ENCODE results near the gene NEURL4.
"Not testable (repeated sequence)": the region's sequence is repeated elsewhere in the genome, so short reads cannot be mapped to it uniquely, and the experiment has no call there.

The NEURL4 gene

DNA sequence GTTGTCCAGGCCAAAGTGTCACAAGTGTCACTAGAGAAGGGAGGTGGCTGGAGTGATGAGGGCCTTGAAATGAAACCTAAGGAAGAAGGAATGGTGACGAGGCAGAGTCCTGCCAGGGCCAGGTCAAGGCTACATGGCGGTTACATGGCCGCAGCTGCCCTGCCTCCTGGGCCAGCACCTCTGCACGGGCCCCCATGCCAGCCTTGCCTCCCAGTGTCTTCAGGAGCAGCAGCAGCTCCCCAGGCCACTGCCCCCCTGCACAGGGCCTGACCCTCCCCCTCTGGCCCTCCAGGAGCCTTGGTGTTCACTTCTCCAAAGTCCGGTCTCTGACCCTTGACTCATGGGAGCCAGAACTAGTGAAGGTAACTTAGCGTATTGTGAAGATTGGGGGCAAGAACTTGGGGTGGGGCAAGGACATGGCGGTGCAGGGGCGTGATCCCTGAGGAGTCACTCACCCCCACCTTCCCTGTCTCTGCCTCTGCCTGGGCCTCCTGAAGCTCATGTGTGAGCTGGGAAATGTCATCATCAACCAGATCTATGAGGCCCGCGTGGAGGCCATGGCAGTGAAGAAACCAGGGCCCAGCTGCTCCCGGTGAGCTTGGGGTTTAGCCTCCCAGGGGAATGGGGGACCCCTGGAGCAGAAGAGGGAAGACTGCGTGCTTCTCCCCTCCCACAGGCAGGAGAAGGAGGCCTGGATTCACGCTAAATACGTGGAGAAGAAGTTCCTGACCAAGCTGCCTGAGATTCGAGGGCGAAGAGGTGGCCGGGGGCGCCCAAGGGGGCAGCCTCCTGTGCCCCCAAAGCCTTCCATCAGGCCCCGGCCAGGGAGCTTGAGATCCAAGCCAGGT lies 18.7 kb upstream of the NEURL4 start:
- DNase-seq = no peak

DNA sequence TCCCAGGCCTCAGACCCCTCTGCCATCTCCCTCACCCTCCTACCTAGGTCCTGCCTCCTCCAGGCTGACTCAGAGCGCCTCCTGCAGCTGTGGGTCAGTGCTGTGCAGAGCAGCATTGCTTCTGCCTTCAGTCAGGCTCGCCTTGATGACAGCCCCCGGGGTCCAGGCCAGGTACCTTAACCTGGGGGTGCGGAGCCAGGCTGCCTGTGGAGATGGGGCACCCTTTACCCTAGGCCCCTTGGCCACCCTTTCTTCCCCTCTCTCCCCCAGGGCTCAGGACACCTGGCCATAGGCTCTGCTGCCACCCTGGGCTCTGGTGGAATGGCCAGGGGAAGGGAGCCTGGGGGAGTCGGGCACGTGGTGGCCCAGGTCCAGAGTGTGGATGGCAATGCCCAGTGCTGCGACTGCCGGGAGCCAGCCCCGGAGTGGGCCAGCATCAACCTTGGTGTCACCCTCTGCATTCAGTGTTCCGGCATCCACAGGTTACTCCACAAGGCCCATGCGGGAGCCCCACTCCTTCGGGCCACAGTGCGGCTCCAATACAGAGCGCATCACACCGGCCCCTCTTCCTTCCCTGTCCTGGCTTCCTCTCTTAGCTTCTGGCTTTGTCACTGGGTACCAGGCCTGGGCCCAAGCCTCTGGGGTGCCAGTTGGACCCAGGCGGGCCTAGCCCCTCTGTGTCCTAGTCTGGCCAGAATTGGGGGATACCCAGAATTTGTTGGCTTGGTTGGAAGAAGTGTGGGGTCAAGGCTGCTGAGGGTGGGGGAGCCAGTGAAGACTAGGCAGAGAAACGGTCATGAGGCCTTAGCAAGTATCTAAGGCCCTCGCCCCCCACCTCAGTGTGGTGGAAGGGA lies 17.9 kb upstream of the NEURL4 start:
- DNase-seq = no peak

DNA sequence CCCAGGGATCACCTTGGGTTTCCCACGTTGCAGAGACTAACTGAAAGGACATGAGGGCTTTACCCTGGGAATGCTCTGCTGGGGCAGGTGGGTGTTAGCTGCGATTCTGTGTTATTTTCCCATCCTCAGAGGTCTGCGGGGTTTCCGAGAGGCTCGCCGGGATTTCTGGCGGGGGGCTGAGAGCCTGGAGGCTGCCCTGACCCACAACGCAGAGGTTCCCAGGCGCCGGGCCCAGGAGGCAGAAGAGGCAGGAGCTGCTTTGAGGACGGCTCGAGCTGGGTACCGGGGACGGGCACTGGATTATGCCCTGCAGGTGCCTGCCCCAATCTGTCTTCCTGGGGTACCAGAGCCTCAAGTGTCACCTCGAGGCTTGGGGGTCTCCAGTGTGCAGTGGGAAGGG lies 14.1 kb upstream of the NEURL4 start:
- DNase-seq = no peak

DNA sequence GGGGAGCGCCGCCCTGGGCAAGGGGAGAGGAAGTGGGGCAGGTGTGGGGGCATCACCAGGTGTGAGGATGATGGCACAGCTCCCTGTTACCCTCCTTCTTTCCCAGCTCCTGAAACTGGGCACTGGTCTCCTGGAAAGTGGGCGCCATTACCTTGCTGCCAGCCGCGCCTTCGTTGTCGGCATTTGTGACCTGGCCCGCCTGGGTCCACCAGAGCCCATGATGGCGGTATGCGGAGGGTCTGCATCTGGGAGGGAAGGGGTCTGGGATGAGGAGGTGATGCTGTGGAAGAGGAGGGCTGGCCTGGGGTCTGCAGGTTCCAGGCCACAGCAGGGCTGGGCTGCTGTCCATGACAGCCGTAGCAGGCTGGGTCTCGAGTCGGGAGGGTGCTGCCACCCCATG lies 12.7 kb upstream of the NEURL4 start:
- no peak for DNase-seq

DNA sequence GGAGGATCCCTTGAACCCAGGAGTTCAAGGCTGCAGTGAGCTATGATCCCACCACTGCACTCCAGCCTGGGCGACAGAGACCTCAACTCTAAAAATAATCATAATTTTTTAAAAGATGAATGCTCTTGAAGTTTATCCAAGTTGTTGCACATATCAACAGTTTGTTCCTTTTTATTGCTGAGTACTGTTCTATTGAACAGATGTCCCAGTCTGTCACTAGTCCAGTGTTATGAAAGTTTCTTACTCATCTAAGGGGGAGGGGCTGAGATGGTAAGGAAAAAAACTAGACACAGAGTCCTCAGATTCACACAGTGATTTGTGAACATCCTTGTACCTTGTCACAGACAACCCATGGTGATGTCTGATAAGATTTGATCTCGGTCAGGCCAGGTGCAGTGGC lies 11.0 kb upstream of the NEURL4 start:
- DNase-seq = no peak

DNA sequence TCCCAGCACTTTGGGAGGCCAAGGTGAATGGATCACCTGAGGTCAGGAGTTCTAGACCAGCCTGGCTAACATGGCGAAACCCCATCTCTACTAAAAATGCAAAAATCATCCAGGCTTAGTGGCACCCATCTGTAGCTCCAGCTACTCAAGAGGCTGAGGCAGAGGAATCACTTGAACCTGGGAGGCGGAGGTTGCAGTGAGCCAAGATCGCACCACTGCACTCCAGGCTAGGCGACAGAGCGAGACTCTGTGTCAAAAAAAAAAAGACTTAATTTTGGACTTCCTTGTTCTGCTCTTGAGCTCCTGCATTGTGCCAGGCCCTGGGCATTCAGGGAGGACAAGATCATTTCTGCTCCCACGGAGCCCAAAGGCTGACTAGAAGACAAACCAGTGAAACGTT lies 8.5 kb upstream of the NEURL4 start:
- not testable (repeated sequence) for DNase-seq

DNA sequence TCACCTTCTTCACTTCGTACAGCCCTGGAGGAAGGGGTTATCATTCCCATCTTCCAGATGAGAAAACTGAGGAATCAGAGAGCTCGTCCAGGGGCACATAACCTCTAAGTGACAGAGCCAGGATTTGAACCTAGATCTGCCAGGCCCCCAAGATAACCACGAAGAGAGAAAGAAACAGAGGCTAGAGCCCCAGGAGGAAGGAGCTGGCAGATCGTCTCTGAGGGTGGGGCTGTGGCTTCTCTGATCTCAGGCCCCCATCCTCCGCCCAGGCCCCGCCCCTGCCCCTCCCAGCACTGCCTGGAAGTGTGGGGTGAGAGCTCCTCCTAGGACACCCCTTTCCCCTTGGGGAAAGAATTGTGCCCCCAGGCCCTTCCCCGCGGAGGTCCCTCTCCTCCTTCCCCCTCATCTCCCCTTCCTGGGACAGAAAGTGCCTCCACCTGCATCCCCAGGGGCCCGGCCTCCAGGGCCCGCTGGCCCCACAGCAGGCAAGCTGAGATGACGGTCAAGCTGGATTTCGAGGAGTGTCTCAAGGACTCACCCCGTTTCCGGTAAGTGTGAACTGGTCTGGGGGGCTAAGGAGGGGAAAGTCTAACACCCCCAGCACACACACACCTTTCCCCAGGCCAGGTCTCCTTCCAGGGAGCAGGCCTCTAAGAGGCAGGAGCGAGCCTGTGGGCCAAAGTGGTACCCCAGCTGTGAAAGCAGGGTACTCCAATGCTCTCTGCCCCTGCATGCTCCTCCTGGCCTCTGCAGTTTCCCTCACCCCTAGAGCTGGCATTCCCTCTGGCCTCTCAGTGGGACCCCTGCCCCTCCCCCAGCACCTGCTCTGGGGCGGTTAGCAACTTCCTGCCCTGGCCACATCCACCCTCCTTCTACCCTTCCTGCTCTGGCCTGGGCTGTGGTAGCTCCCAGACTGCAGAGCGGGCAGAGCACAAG lies 7.4 kb upstream of the NEURL4 start, which contains the start of gene ACAP1:
ACAP1 (plus strand) TSS at position 290 of the 936 bp plus-strand sequence; CDS start at position 496, 206 bp downstream.
- DNase-seq = peak; percentile 70 to 92 (median 78)

DNA sequence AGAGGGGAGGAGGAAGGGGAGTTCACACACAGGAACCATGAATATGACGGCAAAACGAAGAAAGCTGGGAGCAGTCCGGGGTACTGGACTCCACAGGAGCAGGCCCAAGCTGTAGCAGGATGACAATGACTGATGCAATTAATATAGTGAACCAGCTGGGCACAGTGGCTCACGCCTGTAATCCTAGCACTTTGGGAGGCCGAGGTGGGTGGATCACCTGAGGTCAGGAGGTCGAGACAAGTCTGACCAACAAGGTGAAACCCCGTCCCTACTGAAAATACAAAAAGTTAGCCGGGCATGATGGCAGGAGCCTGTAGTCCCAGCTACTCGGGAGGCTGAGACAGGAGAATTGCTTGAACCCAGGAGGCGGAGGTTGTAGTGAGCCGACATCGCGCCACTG lies 6.6 kb upstream of the NEURL4 start:
- not testable (repeated sequence) for DNase-seq

DNA sequence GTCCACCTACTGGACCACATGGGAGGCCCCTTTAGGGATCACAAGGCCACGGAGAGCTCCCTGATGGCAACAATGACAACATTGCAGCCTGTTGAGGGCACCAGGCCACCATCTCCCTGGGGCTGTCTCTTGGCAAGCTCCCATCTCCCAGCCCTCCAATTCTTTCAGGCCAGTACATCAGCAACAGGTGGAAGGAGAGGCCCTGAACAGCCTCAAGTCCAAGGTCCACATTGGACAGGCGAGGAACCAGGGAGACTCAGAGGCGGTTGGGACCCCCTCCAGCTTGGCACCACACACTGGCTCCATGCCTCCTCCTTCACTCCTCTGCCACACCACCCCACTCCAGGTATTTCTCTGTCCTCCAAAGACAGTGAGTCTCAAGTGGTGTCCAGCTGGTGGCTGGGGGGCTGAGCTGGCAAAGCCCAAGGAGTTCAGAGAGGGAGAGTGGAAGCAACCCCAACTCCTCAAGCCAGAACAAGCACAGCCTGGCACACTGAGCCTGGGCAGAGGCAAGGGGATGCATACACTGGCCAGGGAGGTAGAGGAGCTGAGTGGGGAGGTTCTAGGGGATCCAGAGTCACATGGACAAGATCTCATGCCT lies 5.9 kb upstream of the NEURL4 start:
- DNase-seq = no peak

DNA sequence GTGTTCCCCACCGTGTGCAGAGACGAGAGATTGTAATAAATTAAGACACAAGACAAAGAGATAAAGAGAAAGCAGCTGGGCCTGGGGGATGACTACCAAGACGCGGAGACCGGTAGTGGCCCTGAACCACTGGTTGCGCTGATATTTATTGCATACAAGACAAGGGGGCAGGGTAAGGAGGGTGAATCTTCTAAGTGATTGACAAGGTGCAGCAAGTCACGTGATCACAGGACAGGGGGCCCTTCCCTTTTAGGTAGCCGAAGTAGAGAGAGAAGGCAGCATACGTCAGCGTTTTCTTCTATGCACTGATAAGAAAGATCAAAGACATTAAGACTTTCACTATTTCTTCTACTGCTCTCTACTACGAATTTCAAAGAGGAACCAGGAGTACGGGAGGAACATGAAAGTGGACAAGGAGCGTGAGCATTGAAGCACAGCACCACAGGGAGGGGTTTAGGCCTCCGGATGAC lies 3.5 kb upstream of the NEURL4 start:
- DNase-seq = peak in 1 of 5 donors; percentile 46

DNA sequence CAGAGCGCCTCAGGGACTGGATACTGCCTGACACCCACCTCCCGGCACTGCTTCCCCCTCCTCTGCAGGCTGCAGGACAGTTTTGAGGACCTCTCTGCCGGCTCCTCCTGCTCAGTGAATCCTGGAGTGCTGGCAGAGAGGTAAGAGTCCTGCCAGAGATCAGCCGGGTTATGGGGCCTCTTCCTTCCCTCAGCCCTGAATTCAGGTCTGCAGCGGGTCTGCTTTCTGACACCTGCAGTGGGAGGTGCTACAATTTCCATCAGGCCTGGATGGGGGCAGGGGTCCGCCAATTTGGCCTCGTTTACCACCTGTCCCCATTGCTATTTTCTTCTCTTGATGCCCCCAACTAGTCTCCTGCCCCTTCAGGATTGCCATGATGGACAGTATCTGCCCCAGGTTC lies 3.0 kb upstream of the NEURL4 start:
- DNase-seq = no peak

DNA sequence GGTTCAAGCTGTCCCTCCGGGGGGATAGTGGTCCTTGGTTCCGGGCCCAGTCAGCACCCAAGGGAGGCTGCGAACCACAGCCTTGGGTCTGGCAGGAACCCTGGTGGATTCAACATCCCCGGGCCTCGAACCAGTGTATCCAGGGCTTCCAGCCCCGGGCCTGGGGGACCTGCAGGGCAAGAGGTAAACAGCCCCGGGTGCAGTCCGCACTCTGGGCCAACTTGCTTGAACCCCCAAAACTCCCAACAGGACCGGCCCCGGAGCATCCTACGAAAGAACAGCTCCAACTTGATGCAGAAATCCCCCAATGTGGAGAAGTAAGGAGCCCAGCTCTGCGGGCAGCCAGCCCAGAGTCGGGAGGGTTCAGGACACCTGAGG lies 1.5 kb upstream of the NEURL4 start:
- DNase-seq = no peak

DNA sequence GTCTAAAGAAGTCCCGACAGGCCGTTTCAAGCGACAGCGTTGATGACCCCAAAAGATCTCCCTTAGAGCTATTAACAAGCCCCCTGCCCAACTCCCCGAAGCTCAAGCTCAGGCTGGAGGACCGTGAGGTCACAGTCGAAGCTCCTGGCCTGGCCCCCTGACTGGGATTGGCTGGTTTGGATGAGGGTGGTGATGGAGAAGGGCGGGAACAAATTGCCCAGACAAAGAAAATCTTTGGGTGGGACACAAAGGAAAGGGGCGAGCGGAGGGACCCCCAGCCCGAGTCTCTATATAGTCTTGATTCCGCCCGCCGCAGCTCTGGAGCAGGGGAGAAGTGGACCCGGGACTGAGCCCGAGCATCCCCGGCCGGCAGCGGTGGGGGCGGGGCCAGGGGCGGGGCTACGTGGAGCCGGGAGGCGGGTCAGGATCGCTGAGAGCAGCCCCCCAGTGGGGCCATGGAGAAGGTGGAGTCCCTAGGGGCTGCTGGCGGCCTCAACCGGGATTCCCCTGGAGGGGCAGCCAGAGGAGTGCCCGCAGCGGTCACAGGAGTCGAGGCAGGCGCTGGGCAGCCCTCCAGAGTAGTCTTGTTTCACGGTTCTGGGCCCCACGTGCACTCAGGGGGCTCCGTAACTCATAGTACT lies 982 bp upstream of the NEURL4 start:
- DNase-seq = peak; percentile 60 to 85 (median 68)

DNA sequence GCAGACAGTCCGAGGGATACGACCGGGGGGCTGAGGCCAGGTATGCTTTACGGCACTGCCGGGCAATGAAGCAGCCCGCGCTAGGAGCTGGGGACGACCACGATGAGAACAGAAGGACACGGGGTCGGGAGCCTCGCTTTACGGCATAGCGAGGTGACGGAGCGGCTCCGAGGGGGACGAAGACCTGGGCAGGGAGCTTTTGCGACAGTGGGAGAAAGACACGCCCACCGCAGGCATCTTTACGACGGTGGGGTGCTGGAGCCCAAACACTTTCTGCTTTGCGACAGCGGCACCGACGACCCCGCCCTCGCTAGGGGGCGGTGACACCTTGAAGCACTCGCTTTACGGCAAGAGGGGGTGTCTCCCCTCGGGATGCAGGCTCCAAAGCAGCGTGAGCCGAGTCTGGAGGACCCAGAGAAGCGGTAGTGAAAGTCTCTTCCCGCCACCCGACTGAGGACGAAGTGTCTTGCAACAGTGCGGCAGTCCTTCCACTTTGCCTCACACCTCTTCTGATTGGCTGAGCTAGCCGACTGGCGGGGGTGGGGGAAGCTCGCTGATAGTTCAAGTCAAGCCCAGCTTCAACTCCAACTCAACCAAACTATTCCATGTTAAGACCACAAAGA lies 350 bp upstream of the NEURL4 start:
- peak; percentile 92 to 99 (median 95) for DNase-seq

DNA sequence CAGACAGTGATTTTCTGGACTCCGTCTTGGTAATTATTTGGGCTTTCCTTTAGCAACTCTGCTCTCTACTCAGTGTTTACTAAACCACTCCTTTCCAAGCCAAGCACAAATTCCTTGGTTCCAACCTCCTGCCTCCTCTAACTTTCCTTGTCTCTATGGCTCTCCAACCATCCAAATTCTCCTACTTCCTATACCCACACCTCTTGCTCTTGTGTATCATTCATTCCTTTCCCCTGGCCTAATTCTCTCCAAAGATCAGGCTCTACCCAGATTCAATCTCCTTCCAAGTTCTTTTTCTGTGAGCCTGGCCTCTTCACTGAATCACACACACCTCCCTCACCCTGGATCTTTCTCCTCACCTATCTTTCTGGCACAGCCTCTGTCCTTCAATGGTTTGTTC lies 1.1 kb downstream of the NEURL4 start:
- no peak for DNase-seq

DNA sequence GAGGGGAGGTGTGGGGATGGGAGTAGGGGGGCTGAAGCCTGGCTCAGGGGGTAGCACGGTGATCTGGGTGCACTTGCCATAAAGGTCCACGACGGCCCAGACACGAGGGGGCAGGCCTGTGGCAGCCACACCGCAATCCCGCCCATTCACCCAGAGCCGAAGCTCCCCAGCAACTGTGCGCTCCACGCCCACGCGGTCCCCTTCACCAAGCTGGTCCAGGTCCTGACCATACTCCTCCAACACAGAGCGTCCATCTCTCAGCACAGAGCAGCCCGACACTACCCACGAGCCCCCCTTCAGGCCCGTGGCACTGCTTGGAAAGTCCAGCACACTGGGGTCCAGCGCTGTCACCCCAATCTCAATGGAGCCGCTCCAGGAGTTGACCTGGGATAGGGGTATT lies 1.6 kb downstream of the NEURL4 start:
- DNase-seq = no peak

DNA sequence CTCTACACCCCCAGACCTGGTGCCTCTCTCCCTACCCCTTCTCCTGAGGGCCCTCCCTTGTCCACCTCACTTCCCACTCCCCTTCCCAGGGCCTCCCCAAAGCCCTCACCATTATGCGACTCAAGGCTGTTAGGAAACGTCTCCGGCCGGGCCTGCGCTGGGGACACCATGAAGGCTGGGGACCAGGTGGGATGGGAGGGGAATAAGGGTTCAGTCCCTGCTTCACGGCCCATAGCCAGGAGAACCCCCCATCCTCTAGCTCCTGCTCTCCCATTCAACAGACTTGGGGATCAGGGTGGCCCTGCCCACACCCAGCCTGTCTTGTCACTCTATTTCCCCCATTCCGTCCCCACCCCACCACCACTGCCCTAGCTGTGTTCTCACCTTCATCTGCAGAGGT lies 2.1 kb downstream of the NEURL4 start:
- no peak for DNase-seq

DNA sequence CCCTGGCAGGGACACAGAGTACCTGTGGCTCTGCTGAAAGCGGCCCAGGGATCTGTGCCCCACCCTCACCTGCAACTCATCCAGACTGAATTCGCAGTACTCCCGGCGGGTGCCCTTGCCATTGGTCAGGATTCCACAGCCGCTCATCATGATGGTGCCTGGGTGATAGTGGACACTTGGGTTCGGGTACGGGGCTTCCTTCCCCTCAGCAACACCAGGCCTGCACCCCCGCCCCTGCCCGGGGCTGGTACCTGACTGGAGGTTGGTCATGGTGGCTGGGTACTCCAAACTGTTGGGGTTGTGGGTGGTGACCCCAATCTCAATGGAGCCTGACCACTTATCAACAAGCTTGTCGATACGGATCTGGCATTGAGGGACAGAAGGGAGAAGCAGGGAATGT lies 2.9 kb downstream of the NEURL4 start:
- DNase-seq = no peak

DNA sequence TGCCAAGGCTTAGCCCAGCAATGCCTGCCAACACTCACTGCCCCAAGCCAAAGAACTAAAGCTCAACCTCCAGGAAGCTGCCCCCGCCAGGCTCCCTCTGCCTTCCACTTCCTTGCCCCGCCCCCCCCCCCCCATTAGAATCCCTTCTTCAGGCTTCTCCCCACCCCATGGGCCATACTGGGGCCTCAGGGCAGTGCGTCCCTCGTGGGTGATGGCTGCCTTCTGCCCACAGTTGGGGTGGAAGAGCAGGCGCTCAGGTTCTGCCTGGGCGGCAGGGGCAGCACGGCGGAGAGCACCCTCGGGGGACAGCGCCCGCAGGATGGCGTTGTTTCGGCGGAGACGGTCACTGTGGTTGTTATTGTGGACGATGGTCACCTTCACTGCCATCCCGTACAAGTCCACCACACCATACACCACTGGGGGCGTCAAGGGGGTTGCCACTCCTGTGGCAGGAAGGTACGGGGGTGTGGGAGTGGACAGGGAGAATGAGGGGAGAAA lies 4.1 kb downstream of the NEURL4 start:
- no peak for DNase-seq

DNA sequence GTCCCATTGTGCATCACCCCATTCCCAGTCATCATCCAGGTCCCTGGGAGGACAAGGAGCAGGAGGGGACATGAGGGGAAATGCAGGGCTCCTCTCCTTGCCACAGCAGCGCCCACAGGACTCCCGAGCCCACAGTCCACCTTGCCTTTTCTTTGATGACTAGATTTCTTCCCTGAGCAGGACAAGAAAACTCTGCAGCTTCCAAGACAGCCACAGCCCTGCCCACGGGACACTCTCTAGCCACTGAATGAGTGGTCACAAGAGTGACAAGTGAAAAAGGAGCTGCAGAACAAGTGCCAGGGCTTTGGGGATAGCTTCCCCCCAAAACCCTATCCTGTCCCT lies 4.7 kb downstream of the NEURL4 start:
- DNase-seq = no peak

Data from T-helper 1 cell (primary cell).